OCI-LY1 (cell line): Measurements from ENCODE around the gene SZT2.

ENCODE experiments used
- CTCF ChIP-seq: fragments of 200-600 bp; sonication (generic), shearing (Covaris generic); IDR thresholded peaks from 2 replicates; pipeline ENCODE4 v1.5.1; 2017; ENCODE audit warnings: mild to moderate bottlenecking, antibody characterized with exemption, low read length, moderate library complexity, mixed read lengths
- EZH2 ChIP-seq: fragments of 200-600 bp; sonication (generic), shearing (Covaris generic); IDR thresholded peaks from 2 replicates; pipeline ENCODE4 v1.8.0; 2017; ENCODE audit warnings: borderline replicate concordance, mixed run types, mild to moderate bottlenecking, antibody characterized with exemption, low read length, moderate library complexity, mixed read lengths

- TF ChIP-seq CTCF (no peak), EZH2 (no peak)
Measured at GRCh38 chr1:43402089-43402865, 12.6 kb downstream of the SZT2 start.
